NCI-H69 (cell line): Measurements from ENCODE around the gene GABRR2.

ENCODE experiments used
- DNase-seq: peaks from one replicate; lab custom pipeline; 2025; lab: John Stamatoyannopoulos, UW

Gene GABRR2

GRCh38 chr6:89291256-89291819 lies 23.8 kb downstream of the GABRR2 start:
- peak; percentile 14 for DNase-seq

GRCh38 chr6:89290401-89291155 lies 24.5 kb downstream of the GABRR2 start:
- peak; percentile 75 for DNase-seq

DNA sequence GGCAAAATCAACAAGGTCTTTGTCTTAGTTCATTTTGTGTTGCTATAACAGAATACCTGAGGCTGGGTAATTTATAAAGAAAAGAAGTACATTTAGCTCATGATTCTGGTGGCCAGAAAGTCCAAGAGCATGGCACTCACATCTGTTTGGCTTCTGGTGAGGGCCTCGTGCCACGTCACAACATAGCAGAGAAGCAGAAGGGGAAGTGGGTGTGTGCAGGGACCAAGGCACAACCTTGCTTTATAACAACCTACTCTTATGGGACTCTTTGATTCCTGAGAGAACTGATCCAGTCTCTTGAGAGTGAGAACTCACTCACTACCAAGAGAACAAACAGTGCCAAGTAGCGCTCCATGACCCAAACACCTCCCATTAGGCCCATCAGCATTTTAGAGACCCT lies 25.4 kb downstream of the GABRR2 start:
- DNase-seq: peak; percentile 33

GRCh38 chr6:89287351-89288028 lies 27.6 kb downstream of the GABRR2 start:
- DNase-seq: peak; percentile 31

- no peak for DNase-seq
Observed at GRCh38 chr6:89286516-89286915, 28.6 kb downstream of the GABRR2 start.

DNA sequence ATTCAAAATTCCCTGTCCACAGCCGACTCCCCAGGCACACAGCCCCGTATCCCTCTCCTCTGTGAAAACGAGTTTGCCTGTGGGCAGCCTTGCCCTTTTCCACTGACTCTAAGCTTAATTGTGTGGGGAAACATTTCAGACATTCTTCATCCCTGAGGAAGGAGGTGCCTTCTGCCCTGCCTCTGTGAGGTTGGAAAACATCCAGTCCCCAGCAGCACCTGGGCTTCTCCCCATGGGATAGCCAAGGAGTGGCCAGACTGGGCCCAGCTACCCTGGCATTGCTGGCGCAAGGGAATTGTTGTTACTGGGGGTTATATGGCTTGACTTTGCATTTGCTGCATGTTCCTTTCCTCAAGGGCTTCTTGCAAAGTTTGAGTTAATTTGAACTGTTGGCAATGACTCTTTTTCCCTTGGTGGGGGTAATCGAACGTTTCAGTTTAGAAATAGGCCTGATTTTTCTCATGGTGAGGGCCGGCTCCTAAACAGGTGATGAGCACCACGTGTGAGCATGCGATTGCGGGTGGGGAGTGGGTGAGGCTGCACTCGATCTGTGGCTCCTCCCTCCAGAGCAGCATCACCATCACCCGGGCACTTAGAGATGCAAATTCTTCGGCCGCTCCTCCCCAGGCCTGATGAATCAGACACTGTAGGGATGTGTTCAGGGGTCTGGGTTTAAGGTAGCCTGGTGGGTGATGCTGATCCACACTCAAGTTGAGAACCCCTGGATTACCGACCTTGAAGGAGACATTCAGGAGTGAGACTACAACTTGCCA lies 29.9 kb downstream of the GABRR2 start:
- no peak for DNase-seq

DNA sequence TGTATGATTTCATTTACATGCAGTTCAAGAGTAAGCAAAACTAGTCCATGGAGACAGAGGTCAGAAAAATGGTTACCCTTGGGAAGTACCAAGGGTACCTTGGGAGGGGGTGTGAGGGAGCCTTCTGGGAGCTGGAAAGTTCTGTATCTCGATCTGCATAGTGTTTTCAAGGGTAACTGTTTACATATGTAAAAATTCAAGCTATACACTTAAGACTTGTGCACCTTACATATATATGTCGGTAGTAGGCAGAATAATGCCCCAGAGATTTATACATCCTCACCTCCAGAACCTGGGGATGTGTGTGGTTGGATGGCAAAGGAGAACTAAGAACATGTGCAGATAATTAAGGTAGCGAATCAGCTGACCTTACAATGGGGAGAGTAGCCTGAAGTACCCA lies 31.0 kb downstream of the GABRR2 start:
- no peak for DNase-seq

- no peak for DNase-seq
Observed at GRCh38 chr6:89282749-89283148, 32.4 kb downstream of the GABRR2 start.

GRCh38 chr6:89281779-89282246 lies 33.3 kb downstream of the GABRR2 start:
- peak; percentile 54 for DNase-seq

DNA sequence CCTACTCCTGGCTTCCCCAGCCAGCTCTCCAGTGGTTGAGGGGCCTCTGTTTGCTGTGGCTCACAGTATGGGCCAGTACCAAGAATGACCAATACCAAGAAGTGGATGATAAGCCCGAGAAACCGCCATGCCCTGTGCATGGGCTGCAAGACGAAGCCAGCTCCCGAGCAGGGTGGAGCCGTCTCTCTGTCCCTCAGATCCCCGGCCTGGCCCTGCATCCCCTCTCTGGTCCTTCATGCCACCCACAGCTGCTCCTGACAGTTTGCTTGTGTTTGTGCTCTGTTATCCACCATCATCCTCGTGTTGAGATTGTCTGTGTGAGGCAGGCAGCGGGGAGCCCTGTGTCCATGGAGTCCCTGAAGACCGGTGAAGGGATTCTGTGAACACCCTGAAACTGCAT lies 36.1 kb downstream of the GABRR2 start:
- no peak for DNase-seq

- DNase-seq: no peak
Observed at GRCh38 chr6:89275900-89276299, 39.2 kb downstream of the GABRR2 start.

- DNase-seq: no peak
Observed at GRCh38 chr6:89273816-89274215, 41.3 kb downstream of the GABRR2 start.

DNA sequence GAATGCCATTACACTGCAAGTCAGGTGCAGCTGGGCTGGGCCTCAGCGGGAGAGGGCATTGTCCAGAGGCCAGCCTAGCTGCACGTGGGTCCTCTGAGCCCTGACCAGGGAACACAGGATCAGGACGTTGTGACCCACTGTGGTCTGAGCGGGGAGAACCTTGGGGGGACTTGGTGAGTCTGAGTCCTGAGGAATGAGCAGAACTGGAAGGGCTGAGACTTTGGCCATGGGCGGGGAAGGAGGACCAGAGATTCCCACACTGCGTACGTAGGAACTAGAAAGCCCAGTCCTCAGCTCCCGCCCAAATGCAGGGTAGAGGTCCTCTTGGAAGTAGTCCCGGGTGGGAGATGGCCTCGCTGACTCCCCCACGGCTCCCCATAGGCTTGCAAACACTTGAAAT lies 42.5 kb downstream of the GABRR2 start:
- no peak for DNase-seq

DNA sequence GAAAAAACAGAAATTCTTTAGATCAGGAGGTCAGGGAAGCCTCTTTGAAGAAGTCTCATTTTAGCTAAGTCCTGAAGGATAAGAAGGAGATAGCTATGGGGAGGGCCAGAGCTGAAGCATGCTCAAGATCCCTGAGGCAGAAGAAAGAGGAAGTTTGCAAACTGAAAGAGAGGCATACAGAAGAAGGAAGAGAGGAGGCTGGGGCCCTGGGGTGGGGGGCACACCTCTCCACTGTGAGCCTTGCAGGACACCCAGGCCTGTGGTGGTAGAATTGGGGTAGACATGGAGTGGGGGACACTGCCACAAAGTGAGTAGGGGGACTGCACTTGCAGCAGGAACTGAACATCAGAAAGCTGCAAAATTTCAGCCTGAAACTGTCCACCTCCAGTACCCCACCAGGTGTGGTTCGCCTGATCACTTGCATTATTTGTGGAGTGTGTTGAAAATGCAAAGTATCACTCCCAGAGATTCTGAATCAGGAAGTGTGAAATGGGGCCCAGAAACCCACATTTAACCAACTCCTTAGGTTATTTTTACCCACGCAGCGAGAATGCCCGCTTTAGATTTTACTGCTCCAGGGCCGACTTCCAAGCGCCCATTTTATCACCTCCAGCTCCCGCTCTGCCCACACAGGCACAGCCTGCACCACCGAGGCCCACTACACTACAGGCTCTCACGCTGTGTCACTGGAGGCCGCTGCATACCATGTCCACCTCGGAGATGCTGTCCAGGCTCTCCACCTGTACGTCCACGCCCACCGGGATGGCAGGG lies 44.0 kb downstream of the GABRR2 start:
- no peak for DNase-seq

DNA sequence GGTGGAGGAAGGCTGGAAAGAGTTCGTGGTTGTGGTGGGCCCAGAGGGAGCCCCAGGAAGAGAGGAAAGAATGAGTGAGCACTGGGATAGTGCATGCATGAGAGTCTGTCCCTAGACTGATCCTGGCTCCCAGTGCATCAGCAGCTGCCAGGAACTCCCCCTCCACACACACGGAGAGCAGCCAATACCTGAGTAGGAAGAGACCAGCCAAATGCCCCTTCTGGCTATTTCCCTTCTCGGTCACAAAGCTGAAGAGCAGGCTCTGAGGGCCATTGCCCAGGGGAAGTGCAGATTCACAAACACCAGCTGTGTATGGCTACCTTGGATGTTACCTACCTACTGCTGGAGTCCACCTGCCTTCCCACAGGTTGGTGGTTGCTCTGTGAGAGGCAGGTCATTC lies 45.1 kb downstream of the GABRR2 start:
- peak; percentile 37 for DNase-seq

DNA sequence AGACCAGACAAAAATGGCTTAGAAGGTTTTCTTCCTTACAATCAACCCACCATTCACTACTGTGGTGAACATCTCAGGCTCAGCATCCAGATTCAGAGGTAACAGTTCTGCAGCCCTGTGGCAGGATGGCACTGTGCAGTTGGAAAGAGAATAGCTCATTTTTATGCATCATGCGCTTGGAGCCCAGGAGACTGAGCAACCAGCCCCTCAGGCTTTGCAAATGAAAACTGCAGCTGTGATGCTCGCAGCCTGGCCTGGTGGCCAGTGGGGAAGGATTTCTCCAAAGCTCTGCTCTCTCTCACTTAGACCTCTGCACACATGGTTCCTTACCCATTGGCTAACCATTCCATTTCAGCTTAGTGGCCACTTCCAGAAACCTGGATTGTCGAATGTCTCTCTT lies 45.8 kb downstream of the GABRR2 start:
- DNase-seq: no peak

GRCh38 chr6:89268776-89269175 lies 46.3 kb downstream of the GABRR2 start:
- no peak for DNase-seq

- DNase-seq: no peak
Observed at GRCh38 chr6:89267918-89268317, 47.2 kb downstream of the GABRR2 start.

GRCh38 chr6:89264296-89264695 lies 50.8 kb downstream of the GABRR2 start:
- DNase-seq: no peak

GRCh38 chr6:89260832-89261231 lies 54.3 kb downstream of the GABRR2 start:
- peak; percentile 83 for DNase-seq

GRCh38 chr6:89260310-89260709 lies 54.8 kb downstream of the GABRR2 start:
- DNase-seq: peak; percentile 31

DNA sequence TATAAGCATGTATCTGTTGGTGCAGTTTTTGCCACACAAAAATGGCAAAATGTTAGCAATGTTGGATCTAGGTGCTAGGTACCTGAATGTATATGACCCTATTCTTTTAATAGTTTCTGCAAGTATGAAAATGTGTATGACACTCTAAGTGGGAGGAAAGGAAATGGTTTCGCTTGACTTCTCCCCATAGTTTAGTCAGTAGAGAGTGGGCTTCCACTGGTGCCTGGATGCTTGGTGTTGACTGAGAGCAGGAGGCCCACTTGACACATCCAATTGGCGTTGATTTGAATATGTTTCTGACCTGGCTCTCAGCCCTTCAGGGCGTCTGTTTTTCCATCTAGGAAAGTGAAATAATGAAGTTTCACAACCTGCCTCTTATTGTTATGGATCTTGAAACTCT lies 56.2 kb downstream of the GABRR2 start:
- no peak for DNase-seq
